ENCODE data around the gene BTBD9. TPM values are rescaled to one million over a fixed set of nuclear protein-coding genes. Genes with fewer than 3 reads are reported as not detected.

The BTBD9 gene
- polyA plus RNA-seq, 1 donor (not counting 4 experiments of a cell fraction or from before 2014, with no cell fraction given), result 6.8 TPM

DNA sequence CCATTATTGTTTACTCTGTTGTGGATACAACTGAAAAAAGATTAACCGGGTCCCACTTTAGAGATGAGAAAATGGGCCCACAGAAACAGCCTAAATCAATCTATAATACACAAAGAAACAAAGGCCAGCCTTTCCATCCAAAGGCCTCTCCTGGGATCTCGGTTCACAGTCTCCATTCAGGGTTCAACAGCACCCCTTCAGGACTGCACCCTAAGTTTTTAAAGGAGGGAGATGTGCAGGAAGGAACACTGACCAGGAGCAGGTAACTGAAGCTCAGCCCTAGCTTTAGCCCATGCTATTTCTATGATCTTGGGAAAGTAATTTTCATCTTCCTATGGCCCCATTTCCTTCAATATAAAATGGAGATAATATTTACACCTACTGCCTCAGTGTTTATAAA lies 147.7 kb downstream of the BTBD9 start:
- no peaks in the 10 kb centered on the region for H3K27me3 ChIP-seq (ENCODE audit: control insufficient read depth, extremely low read depth, insufficient read depth, low read length)
- no peak overlapping the region for H3K27ac ChIP-seq (ENCODE audit: control insufficient read depth, insufficient read depth, low read length)
- no peaks in the 10 kb centered on the region for H4K20me1 ChIP-seq (ENCODE audit: control insufficient read depth, extremely low read depth, insufficient read depth, low read length)
- no peaks in the 10 kb centered on the region for H3K79me2 ChIP-seq (ENCODE audit: control insufficient read depth, insufficient read depth, low read length)
- no peak overlapping the region for H3K4me3 ChIP-seq (ENCODE audit: control insufficient read depth in 2 of 3, extremely low read depth in 1 of 3, insufficient read depth in 2 of 3, low read depth in 1 of 3, low read length in 3 of 3)
- H3K9me1 ChIP-seq (ENCODE audit: control insufficient read depth, extremely low read depth, insufficient read depth, low read length), result no peaks in the 10 kb centered on the region
- no peaks in the 10 kb centered on the region for H3K4me1 ChIP-seq (ENCODE audit: control insufficient read depth, extremely low read depth, insufficient read depth, low read length)
- TF ChIP-seq EZH2 (IDR thresholded peaks at IDR 0.05; ENCODE audit: low read length) (no peak), CTCF (optimal IDR thresholded peaks at IDR 0.05 in 1 of 3, IDR thresholded peaks at IDR 0.05 in 1 of 3, conservative IDR thresholded peaks at IDR 0.05 in 1 of 3; ENCODE audit: extremely low read depth in 1 of 3, insufficient read depth in 2 of 3, low read length in 3 of 3) (no peak)
- FAIRE-seq (no peak), DNase-seq (ENCODE audit: low read depth, low spot score) (no peak)
- no peak overlapping the region for H3K4me2 ChIP-seq (ENCODE audit: control insufficient read depth, extremely low read depth, insufficient read depth, low read depth, low read length)
- H3K9ac ChIP-seq (ENCODE audit: control insufficient read depth, extremely low read depth, insufficient read depth, low read length), result no peak overlapping the region
- no peak overlapping the region for H2AFZ ChIP-seq (ENCODE audit: control insufficient read depth, low read length)
- dilution Hi-C loops (cut with MboI; ENCODE audit: extremely low pct_ligation_motif_present, low sequenced_read_pairs), result no loop called here
- no peaks in the 10 kb centered on the region for H3K36me3 ChIP-seq (ENCODE audit: control insufficient read depth in 2 of 2, extremely low read depth in 1 of 2, insufficient read depth in 2 of 2, low read length in 2 of 2)
- no peaks in the 10 kb centered on the region for H3K9me3 ChIP-seq (ENCODE audit: control insufficient read depth, low read depth, low read length)

- Histone ChIP-seq H3K9ac (ENCODE audit: control insufficient read depth, extremely low read depth, insufficient read depth, low read length) (no peak overlapping the region), H3K27me3 (ENCODE audit: control insufficient read depth, extremely low read depth, insufficient read depth, low read length) (no peaks in the 10 kb centered on the region), H3K79me2 (ENCODE audit: control insufficient read depth, insufficient read depth, low read length) (no peaks in the 10 kb centered on the region), H3K4me2 (ENCODE audit: control insufficient read depth, extremely low read depth, insufficient read depth, low read depth, low read length) (no peak overlapping the region), H3K4me1 (ENCODE audit: control insufficient read depth, extremely low read depth, insufficient read depth, low read length) (no peaks in the 10 kb centered on the region), H3K9me1 (ENCODE audit: control insufficient read depth, extremely low read depth, insufficient read depth, low read length) (no peaks in the 10 kb centered on the region), H3K4me3 (ENCODE audit: control insufficient read depth in 2 of 3, extremely low read depth in 1 of 3, insufficient read depth in 2 of 3, low read depth in 1 of 3, low read length in 3 of 3) (no peak overlapping the region), H3K9me3 (ENCODE audit: control insufficient read depth, low read depth, low read length) (no peaks in the 10 kb centered on the region), H2AFZ (ENCODE audit: control insufficient read depth, low read length) (no peak overlapping the region), H4K20me1 (ENCODE audit: control insufficient read depth, extremely low read depth, insufficient read depth, low read length) (no peaks in the 10 kb centered on the region), H3K36me3 (ENCODE audit: control insufficient read depth in 2 of 2, extremely low read depth in 1 of 2, insufficient read depth in 2 of 2, low read length in 2 of 2) (no peaks in the 10 kb centered on the region), H3K27ac (ENCODE audit: control insufficient read depth, insufficient read depth, low read length) (no peak overlapping the region)
- DNase-seq (ENCODE audit: low read depth, low spot score), result no peak
- dilution Hi-C loops (cut with MboI; ENCODE audit: extremely low pct_ligation_motif_present, low sequenced_read_pairs), result no loop called here
- TF ChIP-seq CTCF (optimal IDR thresholded peaks at IDR 0.05 in 1 of 3, IDR thresholded peaks at IDR 0.05 in 1 of 3, conservative IDR thresholded peaks at IDR 0.05 in 1 of 3; ENCODE audit: extremely low read depth in 1 of 3, insufficient read depth in 2 of 3, low read length in 3 of 3) (no peak), EZH2 (IDR thresholded peaks at IDR 0.05; ENCODE audit: low read length) (no peak)
- no peak for FAIRE-seq
Measured at GRCh38 chr6:38489951-38490350, 149.8 kb downstream of the BTBD9 start.
